ENCODE data around the gene GLMN.
"Not testable (repeated sequence)": the region's sequence is repeated elsewhere in the genome, so short reads cannot be mapped to it uniquely, and the experiment has no call there.

The GLMN gene

DNA sequence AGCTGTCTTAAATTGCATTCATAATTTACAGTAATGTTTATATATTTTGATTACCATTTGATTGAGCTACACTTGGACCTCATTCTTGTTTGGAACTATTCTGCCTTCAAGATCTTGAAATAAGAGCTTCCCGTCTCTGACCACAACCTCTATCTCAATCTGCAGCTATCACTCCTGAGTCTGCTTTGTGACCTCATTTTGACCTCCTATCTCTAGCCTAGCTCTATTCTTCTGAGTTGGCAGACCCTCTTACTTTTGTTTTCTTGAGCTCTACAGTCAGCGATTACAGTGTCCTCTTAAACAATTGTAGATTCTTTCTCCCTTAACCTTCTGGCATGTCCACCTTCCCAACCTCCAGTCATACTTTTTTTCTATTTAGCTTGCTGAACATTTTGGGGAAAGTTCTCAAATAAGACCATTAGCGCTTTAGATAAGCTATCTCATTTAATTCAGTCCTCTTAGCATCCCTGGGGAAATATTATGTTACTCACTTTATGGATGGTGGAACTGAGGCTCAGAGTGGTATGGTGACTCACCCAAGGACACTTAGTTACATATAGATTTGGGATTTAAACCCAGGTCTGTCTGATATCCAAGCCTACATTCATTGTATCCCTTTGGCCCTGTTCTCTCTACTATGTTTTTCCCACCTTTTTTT, 19.2 kb upstream of the GLMN start:
- no peak overlapping the region for H3K27ac ChIP-seq (ENCODE audit: low read depth, low read length)
- H3K4me1 ChIP-seq (ENCODE audit: control insufficient read depth, insufficient read depth, low read length): no peaks in the 10 kb centered on the region
- no peaks in the 10 kb centered on the region for H3K36me3 ChIP-seq (ENCODE audit: control insufficient read depth, insufficient read depth, low read length)

DNA sequence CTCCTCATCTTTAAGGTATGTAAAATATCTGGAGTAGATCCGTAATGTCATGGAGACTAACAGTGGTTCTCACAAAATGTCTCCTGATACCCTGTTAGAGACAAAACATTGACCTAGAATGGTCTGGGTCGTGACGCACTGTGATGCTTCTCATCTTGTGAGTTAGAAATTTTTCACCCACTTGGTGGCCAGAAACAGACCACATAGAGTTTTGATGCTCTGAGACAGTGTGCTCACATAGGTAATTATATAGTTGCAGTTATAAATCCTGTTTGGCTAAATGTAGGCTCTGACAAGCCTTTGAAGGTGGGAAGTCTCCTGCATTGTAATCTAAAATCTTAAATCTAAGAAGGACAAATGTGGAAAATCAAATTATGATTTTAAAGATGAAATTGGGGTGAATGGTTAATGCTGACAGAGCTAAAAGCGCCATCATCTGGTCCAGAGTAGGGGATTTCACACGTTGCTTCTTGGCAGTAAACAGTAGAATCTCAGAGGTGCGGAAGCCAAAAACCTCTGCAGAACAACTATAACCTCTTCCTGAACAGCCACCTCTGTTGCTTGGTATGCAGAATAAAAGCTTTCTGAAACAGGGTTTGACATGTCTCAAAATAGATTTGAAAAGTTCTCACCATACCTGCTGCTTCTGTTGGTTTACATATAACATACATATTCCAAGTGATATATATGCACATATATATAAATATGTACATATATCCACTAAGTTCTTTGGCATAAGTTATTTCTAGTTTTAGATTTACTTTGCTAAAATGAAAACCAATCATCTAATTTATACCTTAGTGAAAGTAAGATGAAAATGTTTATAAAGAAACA, 17.2 kb upstream of the GLMN start:
- H3K4me3 ChIP-seq (ENCODE audit: low read length): no peak overlapping the region
- no peaks in the 10 kb centered on the region for H3K27me3 ChIP-seq (ENCODE audit: control insufficient read depth, insufficient read depth, low read length)
- no peaks in the 10 kb centered on the region for H3K36me3 ChIP-seq (ENCODE audit: control insufficient read depth, insufficient read depth, low read length)
- no peak overlapping the region for H3K9ac ChIP-seq (ENCODE audit: low read length)
- no peaks in the 10 kb centered on the region for H3K4me1 ChIP-seq (ENCODE audit: control insufficient read depth, insufficient read depth, low read length)
- H3K27ac ChIP-seq (ENCODE audit: low read depth, low read length): no peak overlapping the region

More for the DNA sequence above, 19.2 kb upstream of the GLMN start:
- Histone ChIP-seq H3K9ac (ENCODE audit: low read length) (no peak overlapping the region), H3K27me3 (ENCODE audit: control insufficient read depth, insufficient read depth, low read length) (no peaks in the 10 kb centered on the region), H3K4me3 (ENCODE audit: low read length) (no peak overlapping the region)

DNA sequence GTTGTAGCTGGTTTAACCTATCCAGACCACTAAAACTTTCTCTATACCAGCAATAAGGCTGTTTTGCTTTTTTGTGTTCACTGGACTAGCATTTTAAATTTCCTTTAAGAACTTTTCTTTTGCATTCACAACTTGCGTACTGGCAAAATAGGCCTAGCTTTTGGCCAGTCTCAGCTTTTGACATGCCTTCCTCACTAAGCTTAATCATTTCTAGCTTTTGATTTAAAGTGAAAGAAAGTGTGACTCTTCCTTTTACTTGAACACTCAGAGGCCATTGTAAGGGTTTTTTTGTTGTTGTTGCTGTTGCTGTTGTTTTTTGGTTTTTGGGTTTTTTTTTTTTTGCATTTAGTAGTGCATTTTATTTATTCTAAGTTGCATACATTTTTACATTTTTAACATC, 15.2 kb upstream of the GLMN start:
- no peaks in the 10 kb centered on the region for H3K36me3 ChIP-seq (ENCODE audit: control insufficient read depth, insufficient read depth, low read length)
- H3K4me1 ChIP-seq (ENCODE audit: control insufficient read depth, insufficient read depth, low read length): no peaks in the 10 kb centered on the region
- no peak overlapping the region for H3K9ac ChIP-seq (ENCODE audit: low read length)
- no peaks in the 10 kb centered on the region for H3K27me3 ChIP-seq (ENCODE audit: control insufficient read depth, insufficient read depth, low read length)
- H3K27ac ChIP-seq (ENCODE audit: low read depth, low read length): no peak overlapping the region
- H3K4me3 ChIP-seq (ENCODE audit: low read length): no peak overlapping the region

DNA sequence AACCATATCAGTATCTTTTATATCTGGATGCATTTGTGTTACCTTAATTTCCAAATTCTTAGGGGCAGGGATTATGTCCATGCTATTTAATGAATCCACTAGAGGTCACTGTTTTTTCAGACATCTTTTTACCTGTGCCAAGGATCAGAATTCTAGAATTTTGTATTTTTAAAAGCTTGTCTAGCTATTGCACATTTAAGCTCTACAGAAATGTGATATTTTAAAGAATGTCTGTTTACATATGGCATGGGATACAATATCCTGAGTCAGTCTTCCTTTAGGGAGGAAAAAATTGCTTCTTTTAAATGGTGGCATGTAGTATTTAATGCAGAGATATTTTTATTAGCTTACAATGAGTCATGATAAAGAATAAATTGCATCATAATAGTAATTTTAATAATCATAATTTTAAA, 11.4 kb upstream of the GLMN start:
- Histone ChIP-seq H3K4me3 (ENCODE audit: low read length) (no peak overlapping the region), H3K27ac (ENCODE audit: low read depth, low read length) (no peak overlapping the region), H3K36me3 (ENCODE audit: control insufficient read depth, insufficient read depth, low read length) (no peaks in the 10 kb centered on the region), H3K4me1 (ENCODE audit: control insufficient read depth, insufficient read depth, low read length) (no peaks in the 10 kb centered on the region), H3K9ac (ENCODE audit: low read length) (no peak overlapping the region), H3K27me3 (ENCODE audit: control insufficient read depth, insufficient read depth, low read length) (no peaks in the 10 kb centered on the region)

DNA sequence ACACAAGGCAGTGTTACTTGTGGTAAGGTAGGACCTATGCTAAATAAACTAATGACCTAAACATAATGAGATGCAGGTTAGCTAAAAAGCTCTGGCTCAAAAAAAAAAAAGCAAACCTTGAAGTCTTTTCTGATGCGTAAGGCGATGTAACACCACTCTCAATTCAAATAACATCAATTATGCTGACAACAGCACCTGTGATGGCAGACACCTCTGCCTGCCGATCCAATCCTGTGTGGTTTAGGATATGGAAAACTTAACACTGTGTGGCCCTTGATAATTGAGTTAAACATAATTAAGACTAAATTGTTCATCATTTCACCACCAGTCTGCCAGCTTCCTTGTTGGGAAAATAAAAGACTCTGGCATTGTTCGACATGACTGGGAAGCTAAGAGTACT, 9.2 kb upstream of the GLMN start:
- Histone ChIP-seq H3K4me1 (ENCODE audit: control insufficient read depth, insufficient read depth, low read length) (no peaks in the 10 kb centered on the region), H3K36me3 (ENCODE audit: control insufficient read depth, insufficient read depth, low read length) (no peaks in the 10 kb centered on the region), H3K9ac (ENCODE audit: low read length) (no peak overlapping the region), H3K27ac (ENCODE audit: low read depth, low read length) (no peak overlapping the region), H3K27me3 (ENCODE audit: control insufficient read depth, insufficient read depth, low read length) (no peaks in the 10 kb centered on the region), H3K4me3 (ENCODE audit: low read length) (no peak overlapping the region)

DNA sequence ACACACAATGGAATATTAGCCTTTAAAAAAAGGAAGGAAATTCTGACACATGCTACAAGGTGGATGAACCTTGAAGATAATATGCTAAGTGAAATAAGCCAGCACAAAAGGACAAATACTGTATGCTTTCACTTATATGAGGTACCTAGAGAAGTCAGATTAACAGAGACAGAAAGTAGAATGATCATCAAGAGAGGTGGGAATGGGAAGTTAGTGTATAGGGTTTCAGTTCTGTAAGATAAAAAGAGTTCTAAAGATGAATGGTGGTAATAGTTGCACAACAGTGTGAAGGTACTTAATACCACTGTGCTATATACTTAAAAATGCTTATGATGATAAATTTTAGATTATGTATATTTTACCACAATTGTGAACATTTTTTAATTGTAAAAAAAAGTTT, 7.2 kb upstream of the GLMN start:
- no peak overlapping the region for H3K4me3 ChIP-seq (ENCODE audit: low read length)
- no peak overlapping the region for H3K9ac ChIP-seq (ENCODE audit: low read length)

DNA sequence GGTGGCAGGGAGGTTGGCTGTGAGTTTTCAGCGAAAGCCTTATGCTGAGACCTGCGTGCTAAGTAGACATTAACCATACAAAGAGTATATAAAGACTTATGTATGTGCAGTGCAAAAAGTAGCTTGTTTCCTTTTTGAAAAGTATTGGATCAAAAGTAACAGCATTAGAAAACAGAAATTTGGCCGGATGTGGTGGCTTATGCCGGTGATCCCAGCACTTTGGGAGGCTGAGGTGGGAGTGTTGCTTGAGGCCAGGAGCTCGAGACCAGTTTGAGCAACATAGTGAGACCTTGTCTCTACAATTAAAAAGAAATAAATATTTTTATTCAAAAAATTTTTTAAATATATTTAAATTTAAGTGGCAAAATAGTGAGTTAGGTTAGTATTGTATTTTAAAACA, 2.2 kb upstream of the GLMN start:
- H3K9ac ChIP-seq (ENCODE audit: low read length): no peak overlapping the region
- H3K36me3 ChIP-seq (ENCODE audit: control insufficient read depth, insufficient read depth, low read length): no peaks in the 10 kb centered on the region
- peaks cover 9% of the 10 kb centered on the region for H3K4me1 ChIP-seq (ENCODE audit: control insufficient read depth, insufficient read depth, low read length)
- H3K27me3 ChIP-seq (ENCODE audit: control insufficient read depth, insufficient read depth, low read length): no peaks in the 10 kb centered on the region
- no peak overlapping the region for H3K4me3 ChIP-seq (ENCODE audit: low read length)
- no peak overlapping the region for H3K27ac ChIP-seq (ENCODE audit: low read depth, low read length)

More for the DNA sequence above, 7.2 kb upstream of the GLMN start:
- Histone ChIP-seq H3K36me3 (ENCODE audit: control insufficient read depth, insufficient read depth, low read length) (no peaks in the 10 kb centered on the region), H3K4me1 (ENCODE audit: control insufficient read depth, insufficient read depth, low read length) (no peaks in the 10 kb centered on the region), H3K27me3 (ENCODE audit: control insufficient read depth, insufficient read depth, low read length) (no peaks in the 10 kb centered on the region), H3K27ac (ENCODE audit: low read depth, low read length) (no peak overlapping the region)

DNA sequence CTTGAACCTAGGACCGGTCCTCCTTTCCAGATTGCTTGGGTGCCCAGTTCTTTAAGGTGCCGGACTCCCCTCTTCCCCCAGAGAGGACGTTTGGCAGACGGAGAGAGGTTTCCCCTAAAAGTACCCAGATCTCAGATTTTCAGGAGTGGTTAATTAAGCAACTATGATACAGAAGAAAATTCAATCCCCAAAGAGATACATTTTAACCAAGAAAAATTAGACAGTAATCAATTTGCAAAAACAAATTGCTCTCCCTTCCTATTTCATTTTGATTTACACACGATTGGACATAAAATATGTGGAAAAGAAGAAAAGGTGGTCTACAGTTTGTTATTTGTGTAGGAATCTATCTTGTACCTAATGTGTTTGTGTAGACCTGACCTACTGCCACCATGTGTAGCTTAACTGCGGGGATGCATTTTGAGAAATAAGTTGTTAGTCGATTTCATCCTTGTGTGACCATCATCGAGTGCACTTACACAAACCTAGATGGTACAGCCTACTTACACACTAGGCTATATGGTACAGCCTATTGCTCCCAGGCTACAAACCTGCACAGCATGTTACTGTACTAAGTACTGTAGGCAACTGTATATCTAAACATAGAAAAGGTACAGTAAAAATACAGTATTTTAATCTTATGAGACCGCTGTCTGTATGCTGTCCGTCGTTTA, 827 bp upstream of the GLMN start:
- peaks cover 9% of the 10 kb centered on the region for H3K4me1 ChIP-seq (ENCODE audit: control insufficient read depth, insufficient read depth, low read length)
- H3K4me3 ChIP-seq (ENCODE audit: low read length): peak overlapping the region; percentile 90
- no peaks in the 10 kb centered on the region for H3K36me3 ChIP-seq (ENCODE audit: control insufficient read depth, insufficient read depth, low read length)
- H3K27me3 ChIP-seq (ENCODE audit: control insufficient read depth, insufficient read depth, low read length): no peaks in the 10 kb centered on the region
- H3K9ac ChIP-seq (ENCODE audit: low read length): peak overlapping the region; percentile 84
- H3K27ac ChIP-seq (ENCODE audit: low read depth, low read length): peak overlapping the region; percentile 91

DNA sequence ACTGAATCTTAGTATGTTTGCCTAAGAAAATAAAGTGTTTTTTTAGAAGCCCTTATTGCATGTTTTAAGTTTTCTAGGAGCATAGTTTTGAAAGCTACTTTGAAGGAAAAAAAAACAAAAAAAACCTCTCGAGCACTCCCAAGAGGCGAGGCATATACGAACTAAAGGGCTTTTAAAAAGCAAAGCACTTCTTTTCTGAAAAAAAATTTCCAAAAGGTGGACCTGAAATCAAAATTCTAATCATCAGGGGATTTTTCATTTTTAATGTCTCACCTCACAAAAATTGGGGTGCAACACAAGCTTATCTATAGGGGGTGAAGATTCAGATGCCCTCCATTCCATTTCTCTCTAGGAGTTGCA, 594 bp downstream of the GLMN start:
- H3K4me1 ChIP-seq (ENCODE audit: control insufficient read depth, insufficient read depth, low read length): peaks cover 9% of the 10 kb centered on the region
- peak overlapping the region; percentile 94 for H3K9ac ChIP-seq (ENCODE audit: low read length)
- peak overlapping the region; percentile 90 for H3K4me3 ChIP-seq (ENCODE audit: low read length)
- no peaks in the 10 kb centered on the region for H3K27me3 ChIP-seq (ENCODE audit: control insufficient read depth, insufficient read depth, low read length)
- no peaks in the 10 kb centered on the region for H3K36me3 ChIP-seq (ENCODE audit: control insufficient read depth, insufficient read depth, low read length)
- H3K27ac ChIP-seq (ENCODE audit: low read depth, low read length): peak overlapping the region; percentile 91

DNA sequence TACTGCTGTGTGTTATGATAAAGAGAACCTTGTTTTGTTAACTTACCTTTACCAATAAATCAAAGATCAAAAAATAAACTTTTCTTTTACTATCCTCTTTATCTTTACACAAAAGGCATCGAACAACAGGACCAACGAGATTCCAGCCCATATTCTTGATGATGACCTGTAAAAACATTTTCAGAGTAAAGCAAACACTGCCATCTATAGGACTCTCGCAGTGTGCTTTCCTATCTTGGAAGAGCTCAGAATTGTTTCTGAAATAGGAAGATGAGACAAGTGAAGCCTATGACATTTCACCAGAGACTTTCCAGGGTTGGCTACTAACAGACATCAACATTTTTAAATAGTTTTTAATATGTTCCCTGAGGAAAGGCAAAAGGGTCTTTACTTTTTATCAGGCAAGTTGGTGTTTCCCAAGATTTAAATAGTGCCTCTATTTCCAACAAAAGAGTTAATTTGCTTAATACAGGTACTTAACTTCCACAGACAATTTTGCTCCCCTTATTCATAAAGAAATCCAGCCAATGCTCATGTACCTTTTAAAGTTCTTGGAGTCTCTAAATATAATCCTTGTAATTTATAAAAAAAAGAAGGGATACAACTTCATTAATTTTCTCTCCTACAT, 7.3 kb downstream of the GLMN start:
- H3K9ac ChIP-seq (ENCODE audit: low read length): no peak overlapping the region
- H3K4me3 ChIP-seq (ENCODE audit: low read length): no peak overlapping the region
- no peaks in the 10 kb centered on the region for H3K27me3 ChIP-seq (ENCODE audit: control insufficient read depth, insufficient read depth, low read length)
- H3K36me3 ChIP-seq (ENCODE audit: control insufficient read depth, insufficient read depth, low read length): no peaks in the 10 kb centered on the region
- H3K4me1 ChIP-seq (ENCODE audit: control insufficient read depth, insufficient read depth, low read length): no peaks in the 10 kb centered on the region
- H3K27ac ChIP-seq (ENCODE audit: low read depth, low read length): no peak overlapping the region

DNA sequence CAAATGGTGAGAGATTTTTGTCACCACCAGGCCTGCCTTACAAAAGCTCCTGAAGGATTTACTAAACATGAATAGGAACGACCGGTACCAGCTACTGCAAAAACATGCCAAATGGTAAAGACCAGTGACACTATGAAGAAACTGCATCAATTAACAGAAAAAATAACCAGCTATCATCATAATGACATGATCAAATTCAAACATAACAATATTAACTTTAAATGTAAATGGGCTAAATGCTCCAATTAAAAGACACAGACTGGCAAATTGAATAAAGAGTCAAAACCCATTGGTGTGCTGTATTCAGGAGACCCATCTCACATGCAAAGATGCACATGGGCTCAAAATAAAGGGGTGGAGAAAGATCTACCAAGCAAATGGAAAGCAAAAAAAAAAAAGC, 17.4 kb downstream of the GLMN start:
- H3K4me3 ChIP-seq (ENCODE audit: low read length); H3K27me3 ChIP-seq (ENCODE audit: control insufficient read depth, insufficient read depth, low read length); H3K9ac ChIP-seq (ENCODE audit: low read length); H3K36me3 ChIP-seq (ENCODE audit: control insufficient read depth, insufficient read depth, low read length); H3K27ac ChIP-seq (ENCODE audit: low read depth, low read length); H3K4me1 ChIP-seq (ENCODE audit: control insufficient read depth, insufficient read depth, low read length): not testable (repeated sequence)

DNA sequence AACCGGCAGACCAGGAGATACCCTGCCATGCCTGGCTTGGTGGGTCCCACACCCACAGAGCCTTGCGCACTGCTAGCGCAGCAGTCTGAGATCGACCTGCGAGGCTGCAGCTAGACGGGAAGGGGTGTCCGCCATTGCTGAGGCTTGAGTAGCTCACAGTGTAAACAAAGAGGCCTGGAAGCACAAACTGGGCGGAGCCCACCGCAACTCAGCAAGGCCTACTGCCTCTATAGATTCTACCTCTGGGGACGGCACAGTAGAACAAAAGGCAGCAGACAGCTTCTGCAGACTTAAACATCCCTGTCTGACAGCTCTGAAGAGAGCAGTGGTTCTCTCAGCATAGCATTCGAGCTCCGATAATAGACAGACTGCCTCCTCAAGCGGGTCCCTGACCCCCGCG, 19.0 kb downstream of the GLMN start:
- H3K27ac ChIP-seq (ENCODE audit: low read depth, low read length); H3K36me3 ChIP-seq (ENCODE audit: control insufficient read depth, insufficient read depth, low read length); H3K27me3 ChIP-seq (ENCODE audit: control insufficient read depth, insufficient read depth, low read length): not testable (repeated sequence)

More for the DNA sequence above, 19.0 kb downstream of the GLMN start:
- not testable (repeated sequence) for H3K4me3 ChIP-seq (ENCODE audit: low read length); H3K4me1 ChIP-seq (ENCODE audit: control insufficient read depth, insufficient read depth, low read length); H3K9ac ChIP-seq (ENCODE audit: low read length)
